Neutrophil (primary cell): ENCODE results near the gene ADAM30.
"Not testable (repeated sequence)": the region's sequence is repeated elsewhere in the genome, so short reads cannot be mapped to it uniquely, and the experiment has no call there.

ENCODE experiments used
- H3K27ac ChIP-seq: fragments of 200-600 bp; sonication (generic); 2 replicates; pipeline ENCODE4 v1.5.1; 2016; ENCODE audit warnings: mild to moderate bottlenecking, moderate library complexity
- H3K27me3 ChIP-seq: fragments of 200-600 bp; sonication (generic); 2 replicates; pipeline ENCODE4 v1.6.0; 2016; ENCODE audit warnings: mild to moderate bottlenecking
- H3K36me3 ChIP-seq: fragments of 200-600 bp; sonication (generic); 2 replicates; pipeline ENCODE4 v1.5.1; 2017
- H3K4me1 ChIP-seq, 2 experiments: fragments of 200-600 bp in 1 of 2; sonication (generic) in 1 of 2; 1 replicate in 1 of 2; 2 replicates in 1 of 2; pipeline versions ENCODE4 v1.5.1 to v1.6.1; 2013 to 2016; ENCODE audit warnings: low read depth in 1 of 2, low read length in 1 of 2, mild to moderate bottlenecking in 1 of 2, moderate library complexity in 1 of 2; ENCODE audit not compliant: control insufficient read depth in 1 of 2, insufficient read depth in 1 of 2
- H3K4me3 ChIP-seq, 2 experiments: fragments of 200-600 bp in 1 of 2; sonication (generic) in 1 of 2; 1 replicate in 1 of 2; 2 replicates in 1 of 2; pipeline ENCODE4 v1.5.1; 2013 to 2016; ENCODE audit warnings: low read depth in 1 of 2, low read length in 1 of 2, mild to moderate bottlenecking in 1 of 2, moderate library complexity in 1 of 2
- H3K9me3 ChIP-seq: fragments of 200-600 bp; sonication (generic); 2 replicates; pipeline ENCODE4 v1.5.1; 2016
- TF ChIP-seq, protein P1 (sequence below): fragments of 200-600 bp; sonication (generic); IDR thresholded peaks from 2 replicates; pipeline ENCODE4 v1.5.1; 2016; ENCODE audit warnings: antibody characterized with exemption

Gene ADAM30

DNA sequence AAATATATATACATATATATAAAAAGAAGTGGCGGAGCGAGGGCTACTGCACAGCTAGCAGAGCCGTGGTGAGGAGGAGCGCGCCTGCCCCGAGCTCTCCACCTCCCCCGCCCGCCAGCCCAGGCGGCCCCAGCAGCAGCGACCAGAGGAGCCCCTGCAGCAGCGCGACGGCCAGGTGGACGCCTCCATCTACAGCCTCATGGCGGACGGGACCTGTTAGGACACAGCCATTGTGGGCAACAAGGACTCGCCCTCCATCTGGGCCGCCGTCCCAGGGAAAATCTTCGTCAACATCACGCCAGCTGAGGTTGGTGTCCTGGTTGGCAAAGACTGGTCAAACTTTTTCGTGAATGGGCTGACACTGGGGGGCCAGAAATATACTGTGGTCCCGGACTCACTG is 43.2 kb downstream of the ADAM30 start:
- TF ChIP-seq, protein P1, sequence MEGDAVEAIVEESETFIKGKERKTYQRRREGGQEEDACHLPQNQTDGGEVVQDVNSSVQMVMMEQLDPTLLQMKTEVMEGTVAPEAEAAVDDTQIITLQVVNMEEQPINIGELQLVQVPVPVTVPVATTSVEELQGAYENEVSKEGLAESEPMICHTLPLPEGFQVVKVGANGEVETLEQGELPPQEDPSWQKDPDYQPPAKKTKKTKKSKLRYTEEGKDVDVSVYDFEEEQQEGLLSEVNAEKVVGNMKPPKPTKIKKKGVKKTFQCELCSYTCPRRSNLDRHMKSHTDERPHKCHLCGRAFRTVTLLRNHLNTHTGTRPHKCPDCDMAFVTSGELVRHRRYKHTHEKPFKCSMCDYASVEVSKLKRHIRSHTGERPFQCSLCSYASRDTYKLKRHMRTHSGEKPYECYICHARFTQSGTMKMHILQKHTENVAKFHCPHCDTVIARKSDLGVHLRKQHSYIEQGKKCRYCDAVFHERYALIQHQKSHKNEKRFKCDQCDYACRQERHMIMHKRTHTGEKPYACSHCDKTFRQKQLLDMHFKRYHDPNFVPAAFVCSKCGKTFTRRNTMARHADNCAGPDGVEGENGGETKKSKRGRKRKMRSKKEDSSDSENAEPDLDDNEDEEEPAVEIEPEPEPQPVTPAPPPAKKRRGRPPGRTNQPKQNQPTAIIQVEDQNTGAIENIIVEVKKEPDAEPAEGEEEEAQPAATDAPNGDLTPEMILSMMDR: no peak
- H3K36me3 ChIP-seq: no peaks in the 10 kb centered on the region
- H3K4me3 ChIP-seq: no peak overlapping the region
- no peak overlapping the region for H3K27ac ChIP-seq
- H3K27me3 ChIP-seq: no peaks in the 10 kb centered on the region
- no peaks in the 10 kb centered on the region for H3K9me3 ChIP-seq
- no peaks in the 10 kb centered on the region for H3K4me1 ChIP-seq

DNA sequence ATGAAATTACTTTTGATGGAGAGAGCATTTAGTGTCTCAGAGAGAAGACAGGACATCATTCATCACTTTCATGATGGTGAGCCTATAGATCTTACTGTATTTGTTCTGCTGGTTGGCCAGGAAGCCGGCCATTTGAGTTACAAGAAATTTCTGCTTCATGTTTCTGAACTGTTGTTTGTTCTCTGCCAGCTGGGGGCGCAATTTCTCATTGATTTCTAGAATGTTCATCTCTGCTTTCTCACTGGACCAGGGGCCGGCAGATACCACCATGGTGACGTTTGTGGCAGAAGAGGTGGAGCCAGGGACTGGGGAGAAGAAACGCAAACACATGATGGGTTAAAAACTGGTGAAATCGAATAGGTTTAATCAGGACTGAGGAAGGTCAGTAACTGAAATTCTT is 52.1 kb downstream of the ADAM30 start:
- H3K4me1 ChIP-seq, H3K9me3 ChIP-seq, H3K27me3 ChIP-seq, H3K36me3 ChIP-seq, H3K27ac ChIP-seq, H3K4me3 ChIP-seq: not testable (repeated sequence)
